Glutamatergic neuron (in vitro differentiated cells): ENCODE data around the gene PRXL2B. TPM values are rescaled to one million over a fixed set of nuclear protein-coding genes. Genes with fewer than 3 reads are reported as not detected.
"Not testable (repeated sequence)": the region's sequence is repeated elsewhere in the genome, so short reads cannot be mapped to it uniquely, and the experiment has no call there.

Experiments used
- DNase-seq: peaks from one replicate; pipeline ENCODE4 v3.0.0; 2022
- H3K27ac Mint-ChIP-seq: one replicate; pipeline ENCODE4 v1.8.0; 2020; ENCODE audit warnings: mild to moderate bottlenecking, mixed read lengths, inconsistent platforms; ENCODE audit not compliant: unreplicated experiment
- H3K27me3 Mint-ChIP-seq: one replicate; pipeline ENCODE4 v1.8.0; 2020; ENCODE audit warnings: mild to moderate bottlenecking, moderate library complexity, mixed read lengths, inconsistent platforms; ENCODE audit not compliant: unreplicated experiment
- H3K36me3 Mint-ChIP-seq: one replicate; pipeline ENCODE4 v1.8.0; 2020; ENCODE audit warnings: mild to moderate bottlenecking, mixed read lengths, inconsistent platforms; ENCODE audit not compliant: unreplicated experiment
- H3K4me1 Mint-ChIP-seq: one replicate; pipeline ENCODE4 v1.8.0; 2020; ENCODE audit warnings: mild to moderate bottlenecking, low read depth, mixed read lengths, inconsistent platforms; ENCODE audit not compliant: unreplicated experiment
- H3K4me3 Mint-ChIP-seq: one replicate; pipeline ENCODE4 v1.8.0; 2020; ENCODE audit warnings: mild to moderate bottlenecking, mixed read lengths, inconsistent platforms; ENCODE audit not compliant: unreplicated experiment
- H3K9me3 Mint-ChIP-seq: one replicate; pipeline ENCODE4 v1.8.0; 2020; ENCODE audit warnings: mild to moderate bottlenecking, moderate library complexity, mixed read lengths, inconsistent platforms; ENCODE audit not compliant: unreplicated experiment
- CTCF ChIP-seq: fragments of 200-600 bp; sonication (generic); IDR thresholded peaks from one replicate; pipeline ENCODE4 v1.5.0; 2021; ENCODE audit not compliant: partially characterized antibody, unreplicated experiment
- total RNA-seq: library from RNA; stranded (reverse); fragmentation: NEBNext Ultra II Directional; extraction: Animal tissue kit (Norgen Biotek cat#: 25700); gene quantifications from one replicate; pipeline ENCODE4 v1.2.1, GENCODE V29; 2021; ENCODE audit not compliant: unreplicated experiment

The PRXL2B gene
- total RNA-seq, 1 donor from 2014 or later, result 46.1 TPM

- peaks cover 2% of the 10 kb centered on the region for H3K27me3 Mint-ChIP-seq
- no peak overlapping the region for H3K4me3 Mint-ChIP-seq
- TF ChIP-seq CTCF, result no peak
- H3K9me3 Mint-ChIP-seq, result peaks cover 1% of the 10 kb centered on the region
- peaks cover 4% of the 10 kb centered on the region for H3K4me1 Mint-ChIP-seq
- DNase-seq, result no peak
- H3K36me3 Mint-ChIP-seq, result no peaks in the 10 kb centered on the region
- H3K27ac Mint-ChIP-seq, result no peak overlapping the region
These were observed 19.4 kb upstream of the PRXL2B start for GRCh38 chr1:2567083-2567679.

GRCh38 chr1:2568187-2568816, 18.3 kb upstream of the PRXL2B start:
- not testable (repeated sequence) for H3K27ac Mint-ChIP-seq, H3K27me3 Mint-ChIP-seq, H3K4me1 Mint-ChIP-seq, H3K4me3 Mint-ChIP-seq, H3K36me3 Mint-ChIP-seq, H3K9me3 Mint-ChIP-seq, DNase-seq

GRCh38 chr1:2569060-2569459, 17.5 kb upstream of the PRXL2B start:
- peaks cover 9% of the 10 kb centered on the region for H3K9me3 Mint-ChIP-seq
- DNase-seq, result no peak
- no peak for TF ChIP-seq CTCF
- peaks cover 14% of the 10 kb centered on the region for H3K36me3 Mint-ChIP-seq
- no peak overlapping the region for H3K27ac Mint-ChIP-seq
- H3K4me1 Mint-ChIP-seq, result peaks cover 2% of the 10 kb centered on the region
- H3K4me3 Mint-ChIP-seq, result no peak overlapping the region
- peaks cover 4% of the 10 kb centered on the region for H3K27me3 Mint-ChIP-seq

- not testable (repeated sequence) for H3K27ac Mint-ChIP-seq, H3K4me1 Mint-ChIP-seq, DNase-seq, H3K9me3 Mint-ChIP-seq, H3K4me3 Mint-ChIP-seq, H3K27me3 Mint-ChIP-seq
- H3K36me3 Mint-ChIP-seq, result peaks cover 14% of the 10 kb centered on the region
These were observed 16.9 kb upstream of the PRXL2B start for GRCh38 chr1:2569703-2570102.

GRCh38 chr1:2570332-2570731, 16.2 kb upstream of the PRXL2B start:
- H3K4me1 Mint-ChIP-seq, result no peaks in the 10 kb centered on the region
- H3K27ac Mint-ChIP-seq, result no peak overlapping the region

More at GRCh38 chr1:2570332-2570731, 16.2 kb upstream of the PRXL2B start:
- peaks cover 4% of the 10 kb centered on the region for H3K27me3 Mint-ChIP-seq
- peaks cover 9% of the 10 kb centered on the region for H3K9me3 Mint-ChIP-seq
- no peak for TF ChIP-seq CTCF
- no peak for DNase-seq
- H3K4me3 Mint-ChIP-seq, result no peak overlapping the region
- peaks cover 14% of the 10 kb centered on the region for H3K36me3 Mint-ChIP-seq
